Measurements from ENCODE around the gene KLHL10. TPM values are rescaled to one million over a fixed set of nuclear protein-coding genes. Genes with fewer than 3 reads are reported as not detected.

The KLHL10 gene
- total and polyA plus RNA-seq, 2 experiments from 2014 or later: 0.13 to 0.42 TPM

DNA sequence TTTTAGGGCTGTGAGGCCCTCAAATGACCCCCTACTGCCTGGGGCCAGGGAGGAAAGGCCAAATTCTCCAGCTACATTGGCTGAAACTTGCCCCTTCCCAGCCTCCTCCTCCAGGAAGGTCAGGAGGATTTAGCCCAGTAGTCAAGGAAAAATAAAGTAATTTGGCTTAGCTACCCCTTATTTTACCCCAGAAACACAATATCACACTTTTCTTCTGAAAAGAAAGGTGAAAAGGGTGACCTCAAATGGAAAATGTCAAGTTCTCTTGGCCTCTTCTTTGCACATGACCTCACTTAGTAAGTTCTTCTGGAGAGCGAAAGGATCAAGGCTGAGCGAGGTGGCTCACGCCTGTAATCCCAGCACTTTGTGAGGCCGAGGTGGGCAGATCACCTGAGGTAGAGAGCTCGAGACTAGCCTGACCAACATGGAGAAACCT lies 43.1 kb upstream of the KLHL10 start (continued):
- TF ChIP-seq, protein P1, sequence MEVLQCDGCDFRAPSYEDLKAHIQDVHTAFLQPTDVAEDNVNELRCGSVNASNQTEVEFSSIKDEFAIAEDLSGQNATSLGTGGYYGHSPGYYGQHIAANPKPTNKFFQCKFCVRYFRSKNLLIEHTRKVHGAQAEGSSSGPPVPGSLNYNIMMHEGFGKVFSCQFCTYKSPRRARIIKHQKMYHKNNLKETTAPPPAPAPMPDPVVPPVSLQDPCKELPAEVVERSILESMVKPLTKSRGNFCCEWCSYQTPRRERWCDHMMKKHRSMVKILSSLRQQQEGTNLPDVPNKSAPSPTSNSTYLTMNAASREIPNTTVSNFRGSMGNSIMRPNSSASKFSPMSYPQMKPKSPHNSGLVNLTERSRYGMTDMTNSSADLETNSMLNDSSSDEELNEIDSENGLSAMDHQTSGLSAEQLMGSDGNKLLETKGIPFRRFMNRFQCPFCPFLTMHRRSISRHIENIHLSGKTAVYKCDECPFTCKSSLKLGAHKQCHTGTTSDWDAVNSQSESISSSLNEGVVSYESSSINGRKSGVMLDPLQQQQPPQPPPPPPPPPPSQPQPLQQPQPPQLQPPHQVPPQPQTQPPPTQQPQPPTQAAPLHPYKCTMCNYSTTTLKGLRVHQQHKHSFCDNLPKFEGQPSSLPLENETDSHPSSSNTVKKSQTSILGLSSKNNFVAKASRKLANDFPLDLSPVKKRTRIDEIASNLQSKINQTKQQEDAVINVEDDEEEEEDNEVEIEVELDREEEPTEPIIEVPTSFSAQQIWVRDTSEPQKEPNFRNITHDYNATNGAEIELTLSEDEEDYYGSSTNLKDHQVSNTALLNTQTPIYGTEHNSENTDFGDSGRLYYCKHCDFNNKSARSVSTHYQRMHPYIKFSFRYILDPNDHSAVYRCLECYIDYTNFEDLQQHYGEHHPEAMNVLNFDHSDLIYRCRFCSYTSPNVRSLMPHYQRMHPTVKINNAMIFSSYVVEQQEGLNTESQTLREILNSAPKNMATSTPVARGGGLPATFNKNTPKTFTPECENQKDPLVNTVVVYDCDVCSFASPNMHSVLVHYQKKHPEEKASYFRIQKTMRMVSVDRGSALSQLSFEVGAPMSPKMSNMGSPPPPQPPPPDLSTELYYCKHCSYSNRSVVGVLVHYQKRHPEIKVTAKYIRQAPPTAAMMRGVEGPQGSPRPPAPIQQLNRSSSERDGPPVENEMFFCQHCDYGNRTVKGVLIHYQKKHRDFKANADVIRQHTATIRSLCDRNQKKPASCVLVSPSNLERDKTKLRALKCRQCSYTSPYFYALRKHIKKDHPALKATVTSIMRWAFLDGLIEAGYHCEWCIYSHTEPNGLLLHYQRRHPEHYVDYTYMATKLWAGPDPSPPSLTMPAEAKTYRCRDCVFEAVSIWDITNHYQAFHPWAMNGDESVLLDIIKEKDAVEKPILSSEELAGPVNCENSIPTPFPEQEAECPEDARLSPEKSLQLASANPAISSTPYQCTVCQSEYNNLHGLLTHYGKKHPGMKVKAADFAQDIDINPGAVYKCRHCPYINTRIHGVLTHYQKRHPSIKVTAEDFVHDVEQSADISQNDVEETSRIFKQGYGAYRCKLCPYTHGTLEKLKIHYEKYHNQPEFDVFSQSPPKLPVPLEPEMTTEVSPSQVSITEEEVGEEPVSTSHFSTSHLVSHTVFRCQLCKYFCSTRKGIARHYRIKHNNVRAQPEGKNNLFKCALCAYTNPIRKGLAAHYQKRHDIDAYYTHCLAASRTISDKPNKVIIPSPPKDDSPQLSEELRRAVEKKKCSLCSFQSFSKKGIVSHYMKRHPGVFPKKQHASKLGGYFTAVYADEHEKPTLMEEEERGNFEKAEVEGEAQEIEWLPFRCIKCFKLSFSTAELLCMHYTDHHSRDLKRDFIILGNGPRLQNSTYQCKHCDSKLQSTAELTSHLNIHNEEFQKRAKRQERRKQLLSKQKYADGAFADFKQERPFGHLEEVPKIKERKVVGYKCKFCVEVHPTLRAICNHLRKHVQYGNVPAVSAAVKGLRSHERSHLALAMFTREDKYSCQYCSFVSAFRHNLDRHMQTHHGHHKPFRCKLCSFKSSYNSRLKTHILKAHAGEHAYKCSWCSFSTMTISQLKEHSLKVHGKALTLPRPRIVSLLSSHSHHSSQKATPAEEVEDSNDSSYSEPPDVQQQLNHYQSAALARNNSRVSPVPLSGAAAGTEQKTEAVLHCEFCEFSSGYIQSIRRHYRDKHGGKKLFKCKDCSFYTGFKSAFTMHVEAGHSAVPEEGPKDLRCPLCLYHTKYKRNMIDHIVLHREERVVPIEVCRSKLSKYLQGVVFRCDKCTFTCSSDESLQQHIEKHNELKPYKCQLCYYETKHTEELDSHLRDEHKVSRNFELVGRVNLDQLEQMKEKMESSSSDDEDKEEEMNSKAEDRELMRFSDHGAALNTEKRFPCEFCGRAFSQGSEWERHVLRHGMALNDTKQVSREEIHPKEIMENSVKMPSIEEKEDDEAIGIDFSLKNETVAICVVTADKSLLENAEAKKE (CRISPR knock-in tag; IDR thresholded peaks at IDR 0.05): no peak
- TF ChIP-seq, protein P2, sequence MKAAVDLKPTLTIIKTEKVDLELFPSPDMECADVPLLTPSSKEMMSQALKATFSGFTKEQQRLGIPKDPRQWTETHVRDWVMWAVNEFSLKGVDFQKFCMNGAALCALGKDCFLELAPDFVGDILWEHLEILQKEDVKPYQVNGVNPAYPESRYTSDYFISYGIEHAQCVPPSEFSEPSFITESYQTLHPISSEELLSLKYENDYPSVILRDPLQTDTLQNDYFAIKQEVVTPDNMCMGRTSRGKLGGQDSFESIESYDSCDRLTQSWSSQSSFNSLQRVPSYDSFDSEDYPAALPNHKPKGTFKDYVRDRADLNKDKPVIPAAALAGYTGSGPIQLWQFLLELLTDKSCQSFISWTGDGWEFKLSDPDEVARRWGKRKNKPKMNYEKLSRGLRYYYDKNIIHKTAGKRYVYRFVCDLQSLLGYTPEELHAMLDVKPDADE (IDR thresholded peaks at IDR 0.05): no peak
- TF ChIP-seq ZNF331 (CRISPR knock-in tag; IDR thresholded peaks at IDR 0.05; ENCODE audit: low read depth): no peak
- TF ChIP-seq STAT1 (IDR thresholded peaks at IDR 0.05; ENCODE audit: unreplicated experiment): no peak
- TF ChIP-seq JUNB (IDR thresholded peaks at IDR 0.05; ENCODE audit: unreplicated experiment): no peak
- TF ChIP-seq, protein P3, sequence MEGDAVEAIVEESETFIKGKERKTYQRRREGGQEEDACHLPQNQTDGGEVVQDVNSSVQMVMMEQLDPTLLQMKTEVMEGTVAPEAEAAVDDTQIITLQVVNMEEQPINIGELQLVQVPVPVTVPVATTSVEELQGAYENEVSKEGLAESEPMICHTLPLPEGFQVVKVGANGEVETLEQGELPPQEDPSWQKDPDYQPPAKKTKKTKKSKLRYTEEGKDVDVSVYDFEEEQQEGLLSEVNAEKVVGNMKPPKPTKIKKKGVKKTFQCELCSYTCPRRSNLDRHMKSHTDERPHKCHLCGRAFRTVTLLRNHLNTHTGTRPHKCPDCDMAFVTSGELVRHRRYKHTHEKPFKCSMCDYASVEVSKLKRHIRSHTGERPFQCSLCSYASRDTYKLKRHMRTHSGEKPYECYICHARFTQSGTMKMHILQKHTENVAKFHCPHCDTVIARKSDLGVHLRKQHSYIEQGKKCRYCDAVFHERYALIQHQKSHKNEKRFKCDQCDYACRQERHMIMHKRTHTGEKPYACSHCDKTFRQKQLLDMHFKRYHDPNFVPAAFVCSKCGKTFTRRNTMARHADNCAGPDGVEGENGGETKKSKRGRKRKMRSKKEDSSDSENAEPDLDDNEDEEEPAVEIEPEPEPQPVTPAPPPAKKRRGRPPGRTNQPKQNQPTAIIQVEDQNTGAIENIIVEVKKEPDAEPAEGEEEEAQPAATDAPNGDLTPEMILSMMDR (conservative IDR thresholded peaks at IDR 0.05; ENCODE audit: low read depth in 2 of 2): no peak
- TF ChIP-seq CREB1 (CRISPR knock-in tag; IDR thresholded peaks at IDR 0.05; ENCODE audit: low read depth): no peak

Data from GM23338 (cell line).